Stomach (tissue), 9 donors: ENCODE data around the gene DOCK2. TPM values are rescaled to one million over a fixed set of nuclear protein-coding genes. Genes with fewer than 3 reads are reported as not detected.

Experiments used
- DNase-seq, 2 donors: peaks; one replicate each; pipeline versions ENCODE4 v3.0.0 to v3.0.0-alpha.2; 2013 to 2019
- H3K27ac ChIP-seq, 5 donors: fragments of 200-600 bp in 4 of 5; sonication (generic) in 4 of 5; one replicate each; pipeline ENCODE4 v1.5.1; 2013 to 2019; ENCODE audit warnings: mild to moderate bottlenecking in 1 of 5, moderate library complexity in 1 of 5
- H3K27me3 ChIP-seq, 3 donors: fragments of 200-600 bp; sonication (generic); one replicate each; pipeline ENCODE4 v1.5.1; 2017 to 2019; ENCODE audit warnings: mixed run types in 1 of 3
- H3K36me3 ChIP-seq, 4 donors: fragments of 200-600 bp; sonication (generic); 1 replicate in 3 of 4; 2 replicates in 1 of 4; pipeline ENCODE4 v1.5.1; 2016 to 2019
- H3K4me1 ChIP-seq, 4 donors: fragments of 200-600 bp; sonication (generic); one replicate each; pipeline ENCODE4 v1.5.1; 2016 to 2019
- H3K4me3 ChIP-seq, 4 donors: fragments of 200-600 bp; sonication (generic) in 3 of 4; one replicate each; pipeline ENCODE4 v1.5.1; 2016 to 2019; ENCODE audit warnings: mild to moderate bottlenecking in 1 of 4
- H3K9me3 ChIP-seq, 4 donors: fragments of 200-600 bp; sonication (generic); one replicate each; pipeline ENCODE4 v1.5.1; 2016 to 2019
- EP300 ChIP-seq: sonication (generic); formaldehyde crosslinking; IDR thresholded peaks from one replicate; pipeline ENCODE4 v1.6.1; 2017; ENCODE audit warnings: antibody characterized with exemption
- POLR2A ChIP-seq, 4 donors: fragments of 450-650 bp; IDR thresholded peaks; one replicate each; pipeline ENCODE4 v1.6.1; 2016; ENCODE audit warnings: antibody characterized with exemption in 4 of 4, control low read depth in 2 of 4, mild to moderate bottlenecking in 1 of 4, moderate library complexity in 1 of 4
- POLR2AphosphoS5 ChIP-seq, 3 donors: sonication (generic); formaldehyde crosslinking; IDR thresholded peaks; one replicate each; pipeline ENCODE4 v1.6.1; 2016; ENCODE audit warnings: antibody characterized with exemption in 3 of 3
- WGBS, 5 donors: extraction: QIAGEN DNeasy Blood & Tissue Kit in 3 of 5; methylation state at CpG; one replicate each; pipeline versions ENCODE4 v1.1.5 to v1.1.7; 2013 to 2018; 5-methylcytosine and 5-hydroxymethylcytosine counted together
- intact Hi-C: fragments of 100-400 bp; cut with DNase I; formaldehyde crosslinking; loops from one replicate; pipeline ENCODE4 v1.15.1; 2023; ENCODE audit warnings: low total_unique reads
- polyA plus RNA-seq, 3 donors: library from polyadenylated mRNA; stranded (reverse); fragments of 200-250 nt; gene quantifications; one replicate each; pipeline ENCODE4 v1.2.3, GENCODE V29; 2013
- total RNA-seq, 5 donors: library from RNA; depleted of rRNA; stranded (reverse); fragments of >200 nt; gene quantifications; one replicate each; pipeline versions ENCODE4 v1.1.0 to v1.2.3, GENCODE V29; 2014 to 2016
- TF ChIP-seq, protein P1 (sequence below), 7 experiments: fragments of 450-650 bp in 4 of 7; fragments of 200-600 bp in 3 of 7; sonication (generic) in 3 of 7; IDR thresholded peaks; one replicate each; pipeline ENCODE4 v1.5.1; 2016 to 2019; ENCODE audit warnings: antibody characterized with exemption in 7 of 7, control low read depth in 2 of 7, mild to moderate bottlenecking in 1 of 7
- donor health status: healthy with polysubstance abuse.
- donor health status: Bipolar disorder and iron deficiency.
- donor health status: healthy.

DOCK2 gene
- total and polyA plus RNA-seq, 8 donors, result 2.1 to 50.2 (median 8.5) TPM

DNA sequence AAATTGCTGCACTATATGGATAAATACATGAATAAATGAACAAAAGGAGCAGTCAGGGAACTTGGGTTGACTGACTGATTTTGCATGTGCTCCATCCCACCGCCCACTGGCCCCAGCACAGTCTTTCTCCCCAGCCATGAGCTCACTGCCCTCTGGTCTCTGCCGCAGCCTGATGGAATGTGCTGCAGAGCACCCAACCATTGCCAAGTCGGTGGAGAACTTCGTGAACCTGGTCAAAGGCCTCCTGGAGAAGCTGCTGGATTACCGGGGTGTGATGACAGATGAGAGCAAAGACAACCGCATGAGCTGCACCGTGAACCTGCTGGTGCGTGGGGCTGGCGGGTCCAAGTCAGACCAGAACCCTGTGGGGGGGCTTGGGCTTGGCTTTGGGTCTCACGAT lies 397.2 kb downstream of the DOCK2 start:
- 73 to 87% (median 81%) methylated on average over 7 to 10 of the region's 10 CpGs for WGBS, 5 donors
- DNase-seq, result no peak
- peaks cover 0 to 4% (median 0%) of the 10 kb centered on the region in 4 donors for H3K36me3 ChIP-seq
- intact Hi-C loops, result no loop called here
- no peak overlapping the region for H3K4me3 ChIP-seq
- no peaks in the 10 kb centered on the region for H3K27me3 ChIP-seq
- H3K27ac ChIP-seq, result no peak overlapping the region
- no peaks in the 10 kb centered on the region for H3K9me3 ChIP-seq
- H3K4me1 ChIP-seq, result no peaks in the 10 kb centered on the region
- no peak for TF ChIP-seq POLR2A (IDR thresholded peaks at IDR 0.05)
- TF ChIP-seq POLR2AphosphoS5 (IDR thresholded peaks at IDR 0.05), result no peak

DNA sequence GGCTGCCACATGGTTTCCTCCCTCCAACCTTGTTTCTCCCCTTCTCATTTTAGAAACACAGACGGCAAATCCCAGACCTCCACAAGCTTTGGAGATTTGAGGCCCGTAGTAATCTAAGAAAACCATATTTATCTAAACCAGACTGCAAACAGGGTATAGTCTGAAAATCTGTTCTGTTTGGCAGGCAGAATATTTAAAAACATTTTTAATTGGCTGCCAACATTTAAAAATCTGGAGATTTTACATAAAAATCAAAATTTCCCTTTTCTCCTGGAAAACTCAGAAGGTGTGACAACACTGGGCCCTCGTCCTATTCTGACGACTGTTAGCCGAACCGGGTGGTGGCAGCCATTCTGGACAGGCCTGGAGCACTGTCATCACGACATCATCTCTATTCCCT lies 401.2 kb downstream of the DOCK2 start:
- no peaks in the 10 kb centered on the region for H3K4me1 ChIP-seq
- H3K27me3 ChIP-seq, result no peaks in the 10 kb centered on the region
- WGBS, 5 donors, result 87 to 93% (median 90%) methylated on average over 7 of the region's 7 CpGs
- peaks cover 4 to 26% (median 8%) of the 10 kb centered on the region in 4 donors for H3K36me3 ChIP-seq
- no peaks in the 10 kb centered on the region for H3K9me3 ChIP-seq
- no peak for DNase-seq
- no peak for TF ChIP-seq EP300
- TF ChIP-seq POLR2A (IDR thresholded peaks at IDR 0.05), result no peak
- TF ChIP-seq POLR2AphosphoS5 (IDR thresholded peaks at IDR 0.05), result no peak
- TF ChIP-seq, protein P1, sequence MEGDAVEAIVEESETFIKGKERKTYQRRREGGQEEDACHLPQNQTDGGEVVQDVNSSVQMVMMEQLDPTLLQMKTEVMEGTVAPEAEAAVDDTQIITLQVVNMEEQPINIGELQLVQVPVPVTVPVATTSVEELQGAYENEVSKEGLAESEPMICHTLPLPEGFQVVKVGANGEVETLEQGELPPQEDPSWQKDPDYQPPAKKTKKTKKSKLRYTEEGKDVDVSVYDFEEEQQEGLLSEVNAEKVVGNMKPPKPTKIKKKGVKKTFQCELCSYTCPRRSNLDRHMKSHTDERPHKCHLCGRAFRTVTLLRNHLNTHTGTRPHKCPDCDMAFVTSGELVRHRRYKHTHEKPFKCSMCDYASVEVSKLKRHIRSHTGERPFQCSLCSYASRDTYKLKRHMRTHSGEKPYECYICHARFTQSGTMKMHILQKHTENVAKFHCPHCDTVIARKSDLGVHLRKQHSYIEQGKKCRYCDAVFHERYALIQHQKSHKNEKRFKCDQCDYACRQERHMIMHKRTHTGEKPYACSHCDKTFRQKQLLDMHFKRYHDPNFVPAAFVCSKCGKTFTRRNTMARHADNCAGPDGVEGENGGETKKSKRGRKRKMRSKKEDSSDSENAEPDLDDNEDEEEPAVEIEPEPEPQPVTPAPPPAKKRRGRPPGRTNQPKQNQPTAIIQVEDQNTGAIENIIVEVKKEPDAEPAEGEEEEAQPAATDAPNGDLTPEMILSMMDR (IDR thresholded peaks at IDR 0.05), result no peak
- H3K27ac ChIP-seq, result no peak overlapping the region
- intact Hi-C loops, result no loop called here
- no peak overlapping the region for H3K4me3 ChIP-seq

DNA sequence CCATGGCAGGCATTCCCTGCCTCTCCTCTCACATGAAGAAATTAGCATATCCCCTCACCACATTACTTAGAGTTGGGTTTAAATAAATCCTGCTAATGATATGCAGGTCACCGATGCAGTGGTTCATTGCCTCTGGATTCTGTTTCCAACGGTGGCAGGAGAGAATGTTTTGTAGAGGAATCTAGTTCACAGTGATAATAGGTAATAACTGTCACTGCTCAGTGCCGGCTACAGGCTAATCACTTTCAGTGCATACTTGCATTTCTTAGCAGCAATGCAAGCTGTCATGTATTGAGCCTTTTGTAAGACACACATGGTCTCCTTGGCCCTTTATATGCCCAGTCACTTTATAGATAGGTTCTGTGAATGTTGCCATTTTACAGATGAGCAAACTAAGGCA lies 402.8 kb downstream of the DOCK2 start:
- 76 to 89% (median 85%) methylated on average over 3 of the region's 3 CpGs for WGBS, 5 donors
- no peaks in the 10 kb centered on the region for H3K4me1 ChIP-seq
- H3K36me3 ChIP-seq, result peaks cover 4 to 39% (median 10%) of the 10 kb centered on the region in 4 donors

DNA sequence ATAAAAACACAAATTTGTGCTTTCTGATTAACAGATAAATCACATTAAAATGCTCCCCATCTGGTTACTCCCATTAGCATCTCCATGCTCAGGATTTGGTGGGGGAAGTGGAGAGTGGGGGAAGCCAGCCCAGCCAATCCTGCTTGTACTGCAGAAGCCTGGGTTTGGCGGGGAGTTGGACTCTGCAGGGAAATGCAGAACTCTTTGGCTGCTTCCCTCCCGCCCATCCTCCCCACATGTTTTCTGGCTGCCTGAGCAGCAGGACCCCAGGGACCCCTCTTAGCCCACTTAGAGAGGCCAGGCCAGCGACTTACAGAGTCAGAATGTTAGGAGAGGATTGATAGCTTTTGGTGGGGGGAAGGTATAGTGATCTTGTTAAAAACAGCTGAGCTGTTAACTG lies 409.2 kb downstream of the DOCK2 start:
- intact Hi-C loops, result no loop called here
- peak in 1 of 2 donors; percentile 76 for DNase-seq
- Histone ChIP-seq H3K27me3 (no peaks in the 10 kb centered on the region), H3K4me3 (no peak overlapping the region), H3K27ac (no peak overlapping the region), H3K9me3 (no peaks in the 10 kb centered on the region), H3K4me1 (no peaks in the 10 kb centered on the region), H3K36me3 (peaks cover 0 to 66% (median 21%) of the 10 kb centered on the region in 4 donors)
- 37 to 64% (median 61%) methylated on average over 3 of the region's 3 CpGs for WGBS, 5 donors
- TF ChIP-seq, protein P1 (IDR thresholded peaks at IDR 0.05), result no peak
- TF ChIP-seq POLR2A (IDR thresholded peaks at IDR 0.05) (no peak), EP300 (no peak), POLR2AphosphoS5 (IDR thresholded peaks at IDR 0.05) (no peak)

More for the DNA sequence above, 402.8 kb downstream of the DOCK2 start:
- Histone ChIP-seq H3K27ac (no peak overlapping the region), H3K4me3 (no peak overlapping the region), H3K9me3 (no peaks in the 10 kb centered on the region), H3K27me3 (no peaks in the 10 kb centered on the region)
- no peak for DNase-seq
- TF ChIP-seq, protein P1 (IDR thresholded peaks at IDR 0.05), result no peak
- TF ChIP-seq EP300 (no peak), POLR2A (IDR thresholded peaks at IDR 0.05) (no peak), POLR2AphosphoS5 (IDR thresholded peaks at IDR 0.05) (no peak)
- intact Hi-C loops, result no loop called here

DNA sequence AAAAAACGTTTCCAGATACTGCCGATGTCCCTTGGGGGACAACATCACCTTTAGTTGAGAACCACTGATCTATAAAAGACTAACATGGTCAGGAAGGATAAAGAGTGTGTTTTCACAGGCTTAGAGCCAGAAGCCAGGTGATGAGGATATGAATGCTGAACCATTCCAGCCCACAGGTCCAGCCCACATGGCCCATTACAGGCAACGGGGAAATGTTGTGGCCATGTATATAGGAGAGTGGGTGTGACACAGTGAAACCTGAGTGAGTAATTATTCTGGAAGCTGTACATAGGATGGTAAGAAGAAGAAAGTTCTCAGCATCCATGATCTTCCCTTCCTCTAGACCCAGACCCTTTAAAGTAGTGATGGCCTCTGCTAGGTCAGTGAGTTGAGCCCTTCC lies 412.6 kb downstream of the DOCK2 start:
- no peaks in the 10 kb centered on the region for H3K4me1 ChIP-seq
- TF ChIP-seq POLR2A (IDR thresholded peaks at IDR 0.05), result no peak
- TF ChIP-seq, protein P1 (IDR thresholded peaks at IDR 0.05), result no peak
- no peak for TF ChIP-seq EP300
- TF ChIP-seq POLR2AphosphoS5 (IDR thresholded peaks at IDR 0.05), result no peak
- DNase-seq, result no peak
- H3K4me3 ChIP-seq, result no peak overlapping the region
- H3K36me3 ChIP-seq, result peaks cover 0 to 33% (median 14%) of the 10 kb centered on the region in 4 donors
- 75 to 94% (median 80%) methylated on average over 3 of the region's 3 CpGs for WGBS, 5 donors
- H3K27me3 ChIP-seq, result no peaks in the 10 kb centered on the region
- no peaks in the 10 kb centered on the region for H3K9me3 ChIP-seq
- intact Hi-C loops, result no loop called here
- H3K27ac ChIP-seq, result no peak overlapping the region
